Fibroblast of mammary gland (primary cell): ENCODE results near the gene C5AR1.
"Not testable (repeated sequence)": the region's sequence is repeated elsewhere in the genome, so short reads cannot be mapped to it uniquely, and the experiment has no call there.

Source experiments
- DNase-seq: peaks from one replicate; pipeline ENCODE4 v3.0.0-alpha.2; 2010; ENCODE audit warnings: low read depth
- H3K4me3 ChIP-seq: 2 replicates; pipeline ENCODE4 v1.5.1; 2011; ENCODE audit warnings: low read depth, mild to moderate bottlenecking, low read length, moderate library complexity; ENCODE audit not compliant: control insufficient read depth
- TF ChIP-seq, protein P1 (sequence below): conservative IDR thresholded peaks from 2 replicates; pipeline ENCODE4 v1.5.1; 2011; ENCODE audit warnings: low read depth, low read length, inconsistent platforms; ENCODE audit not compliant: control insufficient read depth, insufficient read depth

Gene C5AR1

DNA sequence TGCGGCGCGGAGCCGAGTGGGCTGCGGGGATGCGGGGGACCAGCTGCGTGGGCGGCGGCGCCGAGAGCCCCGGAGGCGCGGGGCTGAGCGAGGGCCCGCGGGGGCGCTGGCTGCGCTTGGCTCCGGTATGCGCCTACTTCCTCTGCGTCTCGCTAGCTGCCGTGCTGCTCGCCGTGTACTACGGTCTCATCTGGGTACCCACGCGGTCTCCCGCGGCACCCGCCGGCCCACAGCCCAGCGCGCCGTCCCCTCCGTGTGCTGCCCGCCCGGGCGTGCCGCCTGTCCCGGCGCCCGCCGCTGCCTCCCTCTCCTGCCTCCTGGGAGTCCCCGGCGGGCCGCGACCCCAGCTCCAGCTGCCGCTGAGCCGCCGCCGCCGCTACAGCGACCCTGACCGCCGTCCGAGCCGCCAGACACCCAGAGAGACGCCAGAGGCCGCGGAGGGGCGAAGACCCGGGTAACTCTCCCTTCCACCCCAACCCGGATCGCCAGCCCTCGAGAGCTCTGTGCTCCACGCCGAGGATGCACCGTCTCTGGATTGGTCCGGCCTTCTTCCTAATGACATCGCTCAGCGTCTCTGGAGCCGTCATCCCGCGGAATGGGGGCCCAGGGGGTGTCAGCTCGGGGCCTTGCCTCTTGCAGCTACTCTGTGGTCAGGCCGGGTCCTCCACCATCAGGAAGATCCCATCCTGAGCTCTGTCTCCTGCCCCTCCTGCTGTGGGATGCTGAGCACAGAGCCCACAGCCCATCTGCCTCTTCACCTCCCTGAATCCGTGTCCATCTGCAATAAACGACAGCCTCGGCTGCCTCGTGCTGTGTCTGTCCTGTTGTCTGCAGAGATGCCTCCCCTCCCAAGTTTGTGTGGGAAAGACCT lies 34.5 kb upstream of the C5AR1 start:
- peak overlapping the region; percentile 44 for H3K4me3 ChIP-seq
- TF ChIP-seq, protein P1, sequence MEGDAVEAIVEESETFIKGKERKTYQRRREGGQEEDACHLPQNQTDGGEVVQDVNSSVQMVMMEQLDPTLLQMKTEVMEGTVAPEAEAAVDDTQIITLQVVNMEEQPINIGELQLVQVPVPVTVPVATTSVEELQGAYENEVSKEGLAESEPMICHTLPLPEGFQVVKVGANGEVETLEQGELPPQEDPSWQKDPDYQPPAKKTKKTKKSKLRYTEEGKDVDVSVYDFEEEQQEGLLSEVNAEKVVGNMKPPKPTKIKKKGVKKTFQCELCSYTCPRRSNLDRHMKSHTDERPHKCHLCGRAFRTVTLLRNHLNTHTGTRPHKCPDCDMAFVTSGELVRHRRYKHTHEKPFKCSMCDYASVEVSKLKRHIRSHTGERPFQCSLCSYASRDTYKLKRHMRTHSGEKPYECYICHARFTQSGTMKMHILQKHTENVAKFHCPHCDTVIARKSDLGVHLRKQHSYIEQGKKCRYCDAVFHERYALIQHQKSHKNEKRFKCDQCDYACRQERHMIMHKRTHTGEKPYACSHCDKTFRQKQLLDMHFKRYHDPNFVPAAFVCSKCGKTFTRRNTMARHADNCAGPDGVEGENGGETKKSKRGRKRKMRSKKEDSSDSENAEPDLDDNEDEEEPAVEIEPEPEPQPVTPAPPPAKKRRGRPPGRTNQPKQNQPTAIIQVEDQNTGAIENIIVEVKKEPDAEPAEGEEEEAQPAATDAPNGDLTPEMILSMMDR = no peak
- peak; percentile 28 for DNase-seq

DNA sequence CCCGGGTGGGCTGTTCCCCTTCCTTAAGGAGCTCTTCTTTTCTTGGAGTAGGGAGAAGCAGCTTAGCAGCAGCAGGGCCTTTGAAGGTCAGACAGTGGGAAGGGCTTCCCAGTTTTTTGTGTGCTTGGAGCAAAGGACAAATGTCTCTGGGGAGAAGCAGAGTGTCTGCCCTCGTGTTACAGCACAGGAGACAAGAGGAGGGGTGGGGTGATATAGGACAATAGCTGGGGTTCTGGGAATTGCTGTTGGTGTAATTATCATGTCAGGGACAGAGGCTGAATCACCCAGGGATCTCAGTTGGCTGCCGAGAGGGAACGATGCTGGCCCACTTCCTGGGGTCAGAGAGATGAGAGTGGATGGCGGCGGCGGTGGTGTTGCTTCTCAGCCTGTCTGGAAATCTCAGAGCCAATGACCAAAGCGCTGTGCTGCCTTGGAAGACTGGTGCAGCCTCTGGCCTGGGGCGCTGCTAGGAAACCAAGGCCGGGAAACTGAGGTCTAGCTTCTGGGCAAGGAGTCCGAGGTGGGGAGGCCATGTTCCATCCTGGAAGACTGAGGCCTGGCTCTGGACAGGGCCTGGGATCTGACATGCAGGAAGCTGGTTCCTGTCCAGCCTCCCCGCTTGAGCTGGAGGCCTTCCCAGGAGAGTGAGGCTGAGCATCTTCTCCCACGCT lies 33.7 kb upstream of the C5AR1 start:
- peak overlapping the region; percentile 44 for H3K4me3 ChIP-seq
- TF ChIP-seq, protein P1 = no peak
- peak; percentile 87 for DNase-seq

DNA sequence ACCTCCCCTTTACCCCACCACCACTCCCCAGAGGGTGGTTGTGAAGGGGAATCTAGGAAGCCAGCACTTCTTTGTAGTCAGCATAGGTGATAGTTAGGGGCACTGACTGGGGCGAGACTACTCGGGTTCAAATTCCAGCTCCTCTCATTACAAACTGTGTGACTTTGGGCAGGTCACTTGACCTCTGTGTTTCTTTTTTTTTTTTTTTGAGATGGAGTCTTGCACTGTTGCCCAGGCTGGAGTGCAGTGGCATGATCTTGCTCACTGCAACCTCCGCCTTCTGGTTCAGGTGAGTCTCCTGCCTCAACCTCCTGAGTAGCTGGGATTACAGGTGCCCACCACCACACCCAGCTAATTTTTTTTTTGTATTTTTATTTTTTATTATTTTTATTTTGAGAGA lies 33.1 kb upstream of the C5AR1 start:
- DNase-seq, H3K4me3 ChIP-seq: not testable (repeated sequence)

DNA sequence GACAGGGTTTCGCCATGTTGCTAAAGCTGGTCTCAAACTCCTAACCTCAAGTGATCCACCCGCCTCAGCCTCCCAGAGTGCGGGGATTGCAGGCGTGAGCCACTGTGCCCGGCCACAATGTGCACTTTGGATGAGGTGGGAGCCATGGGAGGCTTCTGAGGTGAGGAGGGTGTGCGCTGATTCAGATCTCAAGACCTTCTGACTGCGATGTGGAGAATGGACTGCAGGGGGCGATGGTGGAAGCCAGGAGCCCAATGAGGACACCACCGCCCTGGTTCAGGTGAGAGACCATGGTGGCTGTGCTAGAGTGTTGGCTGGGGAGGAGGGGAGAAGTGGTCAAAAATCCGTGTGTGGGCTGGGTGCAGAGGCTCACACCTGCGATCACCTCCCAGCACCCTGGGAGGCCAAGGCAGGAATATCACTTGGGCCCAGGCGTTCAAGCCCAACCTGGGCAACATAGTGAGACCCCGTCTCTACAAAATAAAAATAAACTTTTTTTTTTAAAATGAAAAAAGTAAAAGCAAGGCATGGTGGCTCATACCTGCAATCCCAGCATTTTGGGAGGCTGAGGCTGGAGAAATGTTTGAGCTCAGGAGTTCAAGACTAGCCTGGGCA lies 29.4 kb upstream of the C5AR1 start:
- TF ChIP-seq, protein P1 = peak; percentile 54
- DNase-seq = peak; percentile 35
- H3K4me3 ChIP-seq = no peak overlapping the region

DNA sequence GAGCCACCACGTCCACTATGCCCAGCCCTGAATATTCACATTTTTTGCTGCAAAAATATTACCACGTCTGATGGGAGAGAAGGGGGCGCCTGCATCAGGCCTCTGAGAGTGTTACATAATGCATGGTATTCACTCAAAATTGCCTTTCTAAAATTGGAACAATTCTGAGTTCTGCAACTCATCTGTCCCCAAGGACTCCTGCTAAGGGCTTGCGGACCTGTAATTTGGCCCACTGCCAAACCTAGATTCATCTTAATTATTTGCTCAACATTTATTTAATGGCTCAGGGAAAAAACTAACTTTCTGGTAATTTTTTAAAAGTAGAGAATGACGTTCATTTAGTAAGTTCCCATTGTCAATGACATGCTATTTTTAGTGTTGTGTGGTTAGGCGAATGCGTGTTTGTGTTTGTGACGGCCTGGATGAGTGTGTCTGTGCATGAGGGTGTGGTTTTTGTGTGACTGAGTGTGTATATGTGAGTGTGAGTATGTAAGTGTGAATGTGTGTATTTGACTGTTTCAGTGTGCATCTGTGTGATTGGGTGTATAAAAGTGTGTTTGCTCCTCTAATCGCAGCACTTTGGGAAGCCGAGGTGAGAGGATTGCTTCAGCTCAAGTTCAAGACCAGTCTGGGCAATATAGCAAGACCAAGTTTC lies 26.1 kb upstream of the C5AR1 start:
- TF ChIP-seq, protein P1 = no peak
- peak; percentile 14 for DNase-seq
- no peak overlapping the region for H3K4me3 ChIP-seq

DNA sequence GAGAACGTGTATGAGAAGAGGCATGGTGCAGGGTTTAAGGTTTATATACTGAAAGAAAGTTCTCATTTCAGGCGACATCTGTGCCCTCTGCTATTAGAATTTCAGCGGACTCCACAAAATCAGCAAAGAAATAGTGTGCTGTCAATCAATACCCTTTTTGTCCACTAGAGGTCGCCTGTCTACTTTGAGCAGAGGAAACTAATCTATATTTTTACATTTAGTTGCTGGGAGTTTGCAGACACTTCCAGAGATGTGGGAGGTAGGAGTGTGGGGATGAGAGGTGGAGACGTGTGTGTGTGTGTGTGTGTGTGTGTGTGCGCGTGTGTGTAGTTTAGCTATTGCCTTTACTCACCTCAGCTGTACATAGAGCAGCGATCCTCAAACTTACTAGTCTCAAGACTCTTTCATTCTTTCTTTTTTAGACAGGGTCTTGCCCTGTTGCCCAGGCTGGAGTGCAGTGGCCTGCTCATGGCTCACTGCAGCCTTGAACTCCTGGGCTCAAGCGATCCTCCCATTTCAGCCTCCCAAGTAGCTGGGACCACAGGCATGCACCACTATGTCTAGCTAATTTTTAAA lies 25.2 kb upstream of the C5AR1 start:
- TF ChIP-seq, protein P1 = peak; percentile 92
- peak; percentile 71 for DNase-seq
- no peak overlapping the region for H3K4me3 ChIP-seq
